ENCODE results near the gene MZF1.

The MZF1 gene

GRCh38 chr19:58575183-58576041 is 2.3 kb upstream of the MZF1 start (continued):
- peak; percentile 4; the same call in 1 of the 2 replicates for TF ChIP-seq ZNF2 (tag by site-specific recombination; IDR thresholded peaks at IDR 0.05)
- no peak for TF ChIP-seq HOXD13 (CRISPR knock-in tag; IDR thresholded peaks at IDR 0.05; ENCODE audit: borderline replicate concordance)
- TF ChIP-seq ZNF324 (tag by site-specific recombination; IDR thresholded peaks at IDR 0.05), result no peak
- peak; percentile 39; the same call in 1 of the 2 replicates for TF ChIP-seq KLF1 (tag by site-specific recombination; IDR thresholded peaks at IDR 0.05)
- TF ChIP-seq ZNF837 (tag by site-specific recombination; IDR thresholded peaks at IDR 0.05), result no peak
- peak; percentile 73 for TF ChIP-seq EGR2 (tag by site-specific recombination; IDR thresholded peaks at IDR 0.05; ENCODE audit: low read depth)
- 0 out of 2 replicates have a peak, but pooled peaks have one; percentile 10 for TF ChIP-seq ZNF366 (tag by site-specific recombination; conservative IDR thresholded peaks at IDR 0.05)
- TF ChIP-seq KLF8 (tag by site-specific recombination; IDR thresholded peaks at IDR 0.05), result peak; percentile 74
- TF ChIP-seq SP3 (tag by site-specific recombination; IDR thresholded peaks at IDR 0.05), result peak; percentile 92
- TF ChIP-seq, protein P1, sequence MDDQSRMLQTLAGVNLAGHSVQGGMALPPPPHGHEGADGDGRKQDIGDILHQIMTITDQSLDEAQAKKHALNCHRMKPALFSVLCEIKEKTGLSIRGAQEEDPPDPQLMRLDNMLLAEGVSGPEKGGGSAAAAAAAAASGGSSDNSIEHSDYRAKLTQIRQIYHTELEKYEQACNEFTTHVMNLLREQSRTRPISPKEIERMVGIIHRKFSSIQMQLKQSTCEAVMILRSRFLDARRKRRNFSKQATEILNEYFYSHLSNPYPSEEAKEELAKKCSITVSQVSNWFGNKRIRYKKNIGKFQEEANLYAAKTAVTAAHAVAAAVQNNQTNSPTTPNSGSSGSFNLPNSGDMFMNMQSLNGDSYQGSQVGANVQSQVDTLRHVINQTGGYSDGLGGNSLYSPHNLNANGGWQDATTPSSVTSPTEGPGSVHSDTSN (CRISPR knock-in tag; IDR thresholded peaks at IDR 0.05), result no peak; the same call in none of the 2 replicates
- TF ChIP-seq OVOL3 (tag by site-specific recombination; IDR thresholded peaks at IDR 0.05), result no peak
- TF ChIP-seq ZNF600 (tag by site-specific recombination; IDR thresholded peaks at IDR 0.05), result peak; percentile 64
- peak; percentile 22 for TF ChIP-seq KLF9 (tag by site-specific recombination; IDR thresholded peaks at IDR 0.05; ENCODE audit: low read depth)
- peak; percentile 20 for TF ChIP-seq ZFP69B (tag by site-specific recombination; IDR thresholded peaks at IDR 0.05)
- peak; percentile 55; the same call in 1 of the 2 replicates for TF ChIP-seq SP7 (tag by site-specific recombination; IDR thresholded peaks at IDR 0.05)
- TF ChIP-seq HIC1 (tag by site-specific recombination; IDR thresholded peaks at IDR 0.05), result peak; percentile 71
- TF ChIP-seq ZBTB48 (tag by site-specific recombination; IDR thresholded peaks at IDR 0.05), result peak; percentile 73
- no peak for TF ChIP-seq ZNF214 (tag by site-specific recombination; IDR thresholded peaks at IDR 0.05; ENCODE audit: borderline replicate concordance)
- no peak for TF ChIP-seq KLF7 (tag by site-specific recombination; IDR thresholded peaks at IDR 0.05; ENCODE audit: borderline replicate concordance)
- peak; percentile 90; the same call in 1 of the 2 replicates for TF ChIP-seq HOXC10 (CRISPR knock-in tag; IDR thresholded peaks at IDR 0.05)
- TF ChIP-seq CTCF (tag by site-specific recombination; IDR thresholded peaks at IDR 0.05), result peak; percentile 67
- TF ChIP-seq SETDB1 (IDR thresholded peaks at IDR 0.05; ENCODE audit: insufficient read length, low read length), result no peak
- TF ChIP-seq ZNF561 (tag by site-specific recombination; IDR thresholded peaks at IDR 0.05; ENCODE audit: borderline replicate concordance), result peak; percentile 70; the same call in 1 of the 2 replicates
- TF ChIP-seq IKZF3 (tag by site-specific recombination; IDR thresholded peaks at IDR 0.05), result 0 out of 2 replicates have a peak, but pooled peaks have one; percentile 30
- TF ChIP-seq ZXDB (tag by site-specific recombination; IDR thresholded peaks at IDR 0.05), result peak; percentile 72
- no peak for TF ChIP-seq SALL2 (tag by site-specific recombination; IDR thresholded peaks at IDR 0.05; ENCODE audit: borderline replicate concordance)
- no peak for TF ChIP-seq ZNF544 (tag by site-specific recombination; IDR thresholded peaks at IDR 0.05)
- peak; percentile 59 for TF ChIP-seq ZNF341 (tag by site-specific recombination; IDR thresholded peaks at IDR 0.05; ENCODE audit: low read depth)
- TF ChIP-seq ZFHX2 (tag by site-specific recombination; conservative IDR thresholded peaks at IDR 0.05), result no peak
- peak; percentile 80 for TF ChIP-seq SCRT2 (tag by site-specific recombination; IDR thresholded peaks at IDR 0.05)
- TF ChIP-seq ZNF792 (tag by site-specific recombination; IDR thresholded peaks at IDR 0.05), result no peak
- TF ChIP-seq, protein P2, sequence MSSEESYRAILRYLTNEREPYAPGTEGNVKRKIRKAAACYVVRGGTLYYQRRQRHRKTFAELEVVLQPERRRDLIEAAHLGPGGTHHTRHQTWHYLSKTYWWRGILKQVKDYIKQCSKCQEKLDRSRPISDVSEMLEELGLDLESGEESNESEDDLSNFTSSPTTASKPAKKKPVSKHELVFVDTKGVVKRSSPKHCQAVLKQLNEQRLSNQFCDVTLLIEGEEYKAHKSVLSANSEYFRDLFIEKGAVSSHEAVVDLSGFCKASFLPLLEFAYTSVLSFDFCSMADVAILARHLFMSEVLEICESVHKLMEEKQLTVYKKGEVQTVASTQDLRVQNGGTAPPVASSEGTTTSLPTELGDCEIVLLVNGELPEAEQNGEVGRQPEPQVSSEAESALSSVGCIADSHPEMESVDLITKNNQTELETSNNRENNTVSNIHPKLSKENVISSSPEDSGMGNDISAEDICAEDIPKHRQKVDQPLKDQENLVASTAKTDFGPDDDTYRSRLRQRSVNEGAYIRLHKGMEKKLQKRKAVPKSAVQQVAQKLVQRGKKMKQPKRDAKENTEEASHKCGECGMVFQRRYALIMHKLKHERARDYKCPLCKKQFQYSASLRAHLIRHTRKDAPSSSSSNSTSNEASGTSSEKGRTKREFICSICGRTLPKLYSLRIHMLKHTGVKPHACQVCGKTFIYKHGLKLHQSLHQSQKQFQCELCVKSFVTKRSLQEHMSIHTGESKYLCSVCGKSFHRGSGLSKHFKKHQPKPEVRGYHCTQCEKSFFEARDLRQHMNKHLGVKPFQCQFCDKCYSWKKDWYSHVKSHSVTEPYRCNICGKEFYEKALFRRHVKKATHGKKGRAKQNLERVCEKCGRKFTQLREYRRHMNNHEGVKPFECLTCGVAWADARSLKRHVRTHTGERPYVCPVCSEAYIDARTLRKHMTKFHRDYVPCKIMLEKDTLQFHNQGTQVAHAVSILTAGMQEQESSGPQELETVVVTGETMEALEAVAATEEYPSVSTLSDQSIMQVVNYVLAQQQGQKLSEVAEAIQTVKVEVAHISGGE (tag by site-specific recombination; conservative IDR thresholded peaks at IDR 0.05; ENCODE audit: low read depth), result peak; percentile 57; the same call in 1 of the 2 replicates
- 0 out of 2 replicates have a peak, but pooled peaks have one; percentile 58 for TF ChIP-seq ZFP37 (tag by site-specific recombination; IDR thresholded peaks at IDR 0.05)
